H1 (cell line): ENCODE measurements around the gene TCF7L2. TPM values are rescaled to one million over a fixed set of nuclear protein-coding genes. Genes with fewer than 3 reads are reported as not detected.

Experiments used
- CTCF ChIA-PET: fragments of 300-600 bp; sonication (Branson Sonifier 250); formaldehyde crosslinking; loops from one replicate; lab custom pipeline; 2021; ENCODE audit not compliant: partially characterized antibody; lab: Charles Lee
- POLR2A ChIA-PET: fragments of 300-600 bp; sonication (Branson Sonifier 250); formaldehyde crosslinking; loops from one replicate; lab custom pipeline; 2021; ENCODE audit warnings: inconsistent platforms; ENCODE audit not compliant: partially characterized antibody; lab: Charles Lee
- DNase-seq, 2 experiments: peaks; one replicate each; pipeline versions ENCODE4 v3.0.0 to v3.0.0-alpha.2; 2010 to 2022; ENCODE audit warnings: low spot score in 2 of 2, low read depth in 1 of 2, mixed read lengths in 1 of 2
- FAIRE-seq: peaks from 2 replicates; lab custom pipeline; 2011; peaks lifted over from hg19 to GRCh38; lab: Jason Lieb, UNC
- H2AFZ ChIP-seq: 2 replicates; pipeline ENCODE4 v1.8.1; 2012; ENCODE audit warnings: low read length, inconsistent platforms
- H2AK5ac ChIP-seq: 2 replicates; pipeline ENCODE4 v1.6.1; 2013; ENCODE audit warnings: low read depth, low read length
- H2BK120ac ChIP-seq: replicated peaks from 2 replicates; pipeline ENCODE3; 2013; ENCODE audit warnings: low read depth, low read length, inconsistent platforms
- H2BK12ac ChIP-seq: 2 replicates; pipeline ENCODE4 v1.6.1; 2013; ENCODE audit warnings: low read depth, low read length
- H2BK15ac ChIP-seq: 2 replicates; pipeline ENCODE4 v1.6.1; 2013; ENCODE audit warnings: low read length
- H2BK20ac ChIP-seq: 2 replicates; pipeline ENCODE4 v1.6.1; 2013; ENCODE audit warnings: low read length
- H2BK5ac ChIP-seq: 2 replicates; pipeline ENCODE4 v1.6.1; 2013; ENCODE audit warnings: low read depth, low read length
- H3K14ac ChIP-seq: 2 replicates; pipeline ENCODE4 v1.6.1; 2013; ENCODE audit warnings: inconsistent platforms; ENCODE audit not compliant: insufficient read length
- H3K18ac ChIP-seq: 2 replicates; pipeline ENCODE4 v1.6.1; 2013; ENCODE audit warnings: low read length; ENCODE audit errors: extremely low read depth
- H3K23ac ChIP-seq: 2 replicates; pipeline ENCODE4 v1.6.1; 2013; ENCODE audit warnings: inconsistent platforms; ENCODE audit not compliant: insufficient read length
- H3K23me2 ChIP-seq: 2 replicates; pipeline ENCODE4 v1.6.1; 2013; ENCODE audit warnings: low read depth, low read length
- H3K27ac ChIP-seq: 2 replicates; pipeline ENCODE4 v1.6.1; 2011; ENCODE audit warnings: low read depth, low read length, inconsistent platforms
- H3K27me3 ChIP-seq, 4 experiments: replicated peaks in 1 of 4; 1 replicate in 1 of 4; 2 replicates in 3 of 4; pipeline versions ENCODE4 v1.6.1 to v1.8.1; 2011 to 2013; ENCODE audit warnings: low read length in 3 of 4, mild to moderate bottlenecking in 3 of 4, inconsistent platforms in 2 of 4, mixed read lengths in 2 of 4, moderate library complexity in 1 of 4; ENCODE audit not compliant: control insufficient read depth in 3 of 4, insufficient read depth in 3 of 4; ENCODE audit errors: extremely low read depth in 1 of 4
- H3K36me3 ChIP-seq, 4 experiments: 2 replicates each; pipeline versions ENCODE4 v1.6.1 to v1.8.1; 2011 to 2013; ENCODE audit warnings: mild to moderate bottlenecking in 4 of 4, low read length in 3 of 4, moderate library complexity in 2 of 4, control low read depth in 1 of 4, inconsistent platforms in 1 of 4; ENCODE audit not compliant: insufficient read depth in 4 of 4, control insufficient read depth in 2 of 4
- H3K4ac ChIP-seq: replicated peaks from 2 replicates; pipeline ENCODE3; 2013; ENCODE audit warnings: low read length, low read depth, mixed read lengths, inconsistent platforms; ENCODE audit not compliant: insufficient read length
- H3K4me1 ChIP-seq, 4 experiments: replicated peaks in 1 of 4; 1 replicate in 1 of 4; 2 replicates in 3 of 4; pipeline versions ENCODE4 v1.6.1 to v1.8.1; 2011 to 2013; ENCODE audit warnings: low read length in 3 of 4, inconsistent platforms in 2 of 4, mixed read lengths in 1 of 4; ENCODE audit not compliant: insufficient read depth in 4 of 4, control insufficient read depth in 3 of 4
- H3K4me2 ChIP-seq, 2 experiments: 2 replicates each; pipeline versions ENCODE4 v1.6.1 to v1.8.1; 2011 to 2013; ENCODE audit warnings: low read depth in 2 of 2, low read length in 2 of 2, control low read depth in 1 of 2, inconsistent platforms in 1 of 2, mild to moderate bottlenecking in 1 of 2; ENCODE audit not compliant: insufficient read depth in 1 of 2
- H3K4me3 ChIP-seq, 4 experiments: fragments of 200-600, 300-600 bp in 1 of 4; sonication (generic), shearing (Covaris generic), sonication (Bioruptor Twin) in 1 of 4; 2 replicates each; pipeline versions ENCODE4 v1.5.1 to v1.8.1; 2011 to 2016; ENCODE audit warnings: low read length in 4 of 4, low read depth in 3 of 4, control low read depth in 2 of 4, inconsistent platforms in 2 of 4, mild to moderate bottlenecking in 2 of 4, mixed read lengths in 1 of 4, moderate library complexity in 1 of 4; ENCODE audit not compliant: insufficient read depth in 2 of 4; ENCODE audit errors: extremely low read depth in 1 of 4
- H3K56ac ChIP-seq: replicated peaks from 2 replicates; pipeline ENCODE3; 2013; ENCODE audit warnings: low read depth, mild to moderate bottlenecking, mixed read lengths, low read length, inconsistent platforms; ENCODE audit not compliant: insufficient read length
- H3K79me1 ChIP-seq: 2 replicates; pipeline ENCODE4 v1.6.1; 2013; ENCODE audit warnings: low read depth, low read length, control low read depth
- H3K79me2 ChIP-seq, 2 experiments: 2 replicates each; pipeline versions ENCODE4 v1.6.1 to v1.8.1; 2012 to 2013; ENCODE audit warnings: low read length in 2 of 2, mild to moderate bottlenecking in 2 of 2, inconsistent platforms in 1 of 2; ENCODE audit not compliant: insufficient read depth in 2 of 2, control insufficient read depth in 1 of 2
- H3K9ac ChIP-seq, 4 experiments: replicated peaks in 1 of 4; 1 replicate in 1 of 4; 2 replicates in 3 of 4; pipeline versions ENCODE4 v1.6.1 to v1.8.1; 2011 to 2013; ENCODE audit warnings: low read depth in 3 of 4, low read length in 3 of 4, control low read depth in 2 of 4, mild to moderate bottlenecking in 2 of 4, moderate library complexity in 2 of 4, inconsistent platforms in 1 of 4; ENCODE audit errors: extremely low read depth in 1 of 4
- H3K9me3 ChIP-seq, 2 experiments: 2 replicates each; pipeline versions ENCODE4 v1.6.1 to v1.8.1; 2012 to 2013; ENCODE audit warnings: mild to moderate bottlenecking in 2 of 2, moderate library complexity in 2 of 2, control low read depth in 1 of 2, inconsistent platforms in 1 of 2, low read depth in 1 of 2, low read length in 1 of 2, mixed read lengths in 1 of 2; ENCODE audit not compliant: insufficient read depth in 2 of 2
- H4K20me1 ChIP-seq, 2 experiments: replicated peaks in 1 of 2; 2 replicates each; pipeline versions ENCODE3 to v1.8.1; 2011 to 2013; ENCODE audit warnings: inconsistent platforms in 2 of 2, low read length in 2 of 2, mild to moderate bottlenecking in 1 of 2; ENCODE audit not compliant: insufficient read depth in 2 of 2, control insufficient read depth in 1 of 2
- H4K5ac ChIP-seq: 2 replicates; pipeline ENCODE4 v1.6.1; 2013; ENCODE audit warnings: low read length, low read depth, mixed read lengths, inconsistent platforms; ENCODE audit not compliant: insufficient read length
- H4K8ac ChIP-seq: 2 replicates; pipeline ENCODE4 v1.8.0; 2013; ENCODE audit warnings: mild to moderate bottlenecking, moderate library complexity, low read length, inconsistent platforms; ENCODE audit not compliant: insufficient read depth; ENCODE audit errors: extremely low read depth
- H4K91ac ChIP-seq: replicated peaks from 2 replicates; pipeline ENCODE3; 2013; ENCODE audit warnings: low read length, mixed read lengths, inconsistent platforms; ENCODE audit not compliant: insufficient read length
- BCL11A ChIP-seq, 2 experiments: IDR thresholded peaks; one replicate each; pipeline ENCODE4 v1.6.1; 2011; ENCODE audit warnings: low read depth in 2 of 2, low read length in 2 of 2, mild to moderate bottlenecking in 2 of 2
- CBX5 ChIP-seq: fragments of 300-800, 300-1000 bp; sonication (generic); IDR thresholded peaks from 2 replicates; pipeline ENCODE4 v1.7.1; 2016; ENCODE audit warnings: antibody characterized with exemption, low read length, low read depth
- WGBS, 2 experiments: shearing (Covaris generic) in 1 of 2; methylation state at CpG; one replicate each; pipeline versions ENCODE4 v1.1.6 to v1.1.7; 2013 to 2015; ENCODE audit warnings: low lambda C conversion rate in 2 of 2, mixed read lengths in 2 of 2, inconsistent platforms in 1 of 2, low coverage in 1 of 2, missing lambda C conversion rate in 1 of 2; ENCODE audit not compliant: insufficient replicate concordance in 2 of 2, insufficient coverage in 1 of 2, insufficient read length in 1 of 2; ENCODE audit errors: extremely low coverage in 1 of 2, missing lambda C conversion rate in 1 of 2; 5-methylcytosine and 5-hydroxymethylcytosine counted together
- polyA plus RNA-seq, 7 experiments: library from polyadenylated mRNA; depleted of rRNA in 3 of 7; stranded (reverse) in 5 of 7; unstranded in 2 of 7; fragments of >200 nt in 5 of 7; fragments of 200-250 nt in 2 of 7; gene quantifications; 1 replicate in 5 of 7; 2 replicates in 1 of 7; 4 replicates in 1 of 7; pipeline versions ENCODE4 v1.2.1 to v1.2.3, GENCODE V29; 2011 to 2013; ENCODE audit warnings: missing spikeins in 2 of 7, mixed read lengths in 2 of 7
- total RNA-seq: library from RNA; stranded (reverse); fragmentation: NEBNext Ultra II Directional; extraction: Animal tissue kit (Norgen Biotek cat#: 25700); gene quantifications from 2 replicates; pipeline ENCODE4 v1.2.1, GENCODE V29; 2021

Gene TCF7L2
- total and polyA plus RNA-seq, 2 of the 8 experiments (the other 6 are each of a cell fraction or from before 2014, with no cell fraction given), result 33.9 to 67.3 TPM

- Histone ChIP-seq H4K91ac (no peak overlapping the region), H2AK5ac (no peak overlapping the region), H3K4me1 (peaks cover 0 to 3% (median 2%) of the 10 kb centered on the region in 4 experiments; a peak in 4 of 7 replicates), H3K14ac (no peak overlapping the region), H3K27ac (no peak overlapping the region), H3K9ac (no peak overlapping the region), H2BK15ac (no peak overlapping the region), H3K9me3 (no peaks in the 10 kb centered on the region), H4K8ac (no peak overlapping the region), H4K5ac (no peak overlapping the region), H3K18ac (no peak overlapping the region), H3K4me2 (no peak overlapping the region), H3K36me3 (peaks cover 33 to 93% (median 68%) of the 10 kb centered on the region in 4 experiments), H2BK20ac (no peak overlapping the region), H2BK120ac (no peak overlapping the region), H3K27me3 (no peaks in the 10 kb centered on the region), H3K56ac (no peak overlapping the region), H3K79me2 (peaks cover 0 to 2% of the 10 kb centered on the region in 2 experiments; a peak in 1 of 4 replicates), H2BK5ac (no peak overlapping the region), H2AFZ (no peak overlapping the region), H3K4ac (no peak overlapping the region), H4K20me1 (no peaks in the 10 kb centered on the region), H3K4me3 (no peak overlapping the region), H3K23me2 (no peaks in the 10 kb centered on the region), H2BK12ac (no peak overlapping the region), H3K79me1 (no peaks in the 10 kb centered on the region; the same call in 1 of the 2 replicates), H3K23ac (no peak overlapping the region)
- POLR2A ChIA-PET, result no interaction called here
- CTCF ChIA-PET, result interaction anchor here (1.2 to 2.3 kb wide), 3 partner anchors 17 to 228 kb away, joined by 3 to 5 read pairs (median 3); no protein-coding TSS in a partner anchor
- FAIRE-seq, result no peak
- TF ChIP-seq CBX5, result no peak
- no peak for TF ChIP-seq BCL11A (IDR thresholded peaks at IDR 0.05; ENCODE audit: low read depth in 2 of 2, low read length in 2 of 2)
- WGBS, 2 experiments, result 92% methylated on average over 7 of the region's 7 CpGs; no CpG with 5 or more reads in 1 of the 2 experiments
- no peak for DNase-seq
These were observed 207.4 kb downstream of the TCF7L2 start for GRCh38 chr10:113157441-113157840.
